ENCODE measurements around the gene SLC15A2.

DNA sequence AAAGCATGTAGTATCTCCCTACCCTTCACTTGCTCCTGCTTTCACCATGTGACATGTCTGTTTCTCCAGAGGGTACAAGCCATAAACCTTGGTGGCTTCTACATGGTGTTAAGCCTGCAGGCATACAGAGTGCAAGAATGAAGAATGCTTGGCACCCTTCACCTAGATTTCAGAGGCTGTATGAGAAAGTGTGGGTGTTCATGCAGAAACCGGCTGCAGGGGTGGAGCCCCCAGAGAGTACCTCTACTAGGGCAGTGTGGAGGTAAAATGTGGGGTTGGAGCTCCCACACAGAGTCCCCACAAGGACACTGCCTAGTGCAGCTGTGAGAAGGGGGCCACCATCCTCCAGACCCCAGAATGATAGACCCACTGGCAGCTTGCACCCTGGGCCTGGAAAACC lies 32.2 kb downstream of the SLC15A2 start:
- TF ChIP-seq TAF1 (IDR thresholded peaks at IDR 0.05; ENCODE audit: borderline replicate concordance, low read depth, low read length) (no peak), POLR2A (IDR thresholded peaks at IDR 0.05; ENCODE audit: low read depth, low read length) (no peak), POLR2AphosphoS5 (IDR thresholded peaks at IDR 0.05; ENCODE audit: low read depth, low read length) (no peak)
